ENCODE measurements around the gene EIF4E3.

DNA sequence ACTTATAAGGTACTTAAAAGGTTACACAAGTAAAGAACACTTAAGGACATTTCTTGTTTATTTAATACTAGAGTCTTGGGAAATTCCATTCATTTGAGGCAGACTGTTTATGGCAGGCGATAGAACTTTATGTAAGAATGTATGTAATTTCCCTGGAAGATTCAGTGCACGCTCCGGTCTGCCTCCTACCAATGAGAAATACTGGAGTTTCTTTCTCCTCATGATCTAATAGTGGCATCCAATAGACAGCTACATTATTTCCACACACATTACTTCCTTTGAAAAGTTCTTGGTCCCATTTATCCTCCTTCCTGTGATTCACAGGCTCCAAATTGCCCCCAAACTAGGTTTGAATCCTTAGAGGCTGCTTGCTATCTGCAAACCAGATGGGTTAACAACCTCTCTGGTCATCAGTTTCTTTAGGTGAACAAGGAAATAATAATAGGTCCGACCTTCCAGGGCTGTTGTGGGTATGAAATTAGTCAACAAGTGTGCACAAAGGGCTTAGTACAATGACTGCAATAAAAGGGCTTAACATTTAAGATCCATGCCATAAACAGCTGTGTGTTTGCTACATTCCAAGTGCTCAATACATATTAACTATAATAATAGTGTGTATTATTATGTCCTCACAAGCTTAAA lies 30.7 kb downstream of the EIF4E3 start:
- no peak for TF ChIP-seq POLR2A (IDR thresholded peaks at IDR 0.05)
- TF ChIP-seq, protein P1, sequence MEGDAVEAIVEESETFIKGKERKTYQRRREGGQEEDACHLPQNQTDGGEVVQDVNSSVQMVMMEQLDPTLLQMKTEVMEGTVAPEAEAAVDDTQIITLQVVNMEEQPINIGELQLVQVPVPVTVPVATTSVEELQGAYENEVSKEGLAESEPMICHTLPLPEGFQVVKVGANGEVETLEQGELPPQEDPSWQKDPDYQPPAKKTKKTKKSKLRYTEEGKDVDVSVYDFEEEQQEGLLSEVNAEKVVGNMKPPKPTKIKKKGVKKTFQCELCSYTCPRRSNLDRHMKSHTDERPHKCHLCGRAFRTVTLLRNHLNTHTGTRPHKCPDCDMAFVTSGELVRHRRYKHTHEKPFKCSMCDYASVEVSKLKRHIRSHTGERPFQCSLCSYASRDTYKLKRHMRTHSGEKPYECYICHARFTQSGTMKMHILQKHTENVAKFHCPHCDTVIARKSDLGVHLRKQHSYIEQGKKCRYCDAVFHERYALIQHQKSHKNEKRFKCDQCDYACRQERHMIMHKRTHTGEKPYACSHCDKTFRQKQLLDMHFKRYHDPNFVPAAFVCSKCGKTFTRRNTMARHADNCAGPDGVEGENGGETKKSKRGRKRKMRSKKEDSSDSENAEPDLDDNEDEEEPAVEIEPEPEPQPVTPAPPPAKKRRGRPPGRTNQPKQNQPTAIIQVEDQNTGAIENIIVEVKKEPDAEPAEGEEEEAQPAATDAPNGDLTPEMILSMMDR (IDR thresholded peaks at IDR 0.05) = no peak

Data from lower leg skin (tissue), 3 donors.